Peyer's patch (tissue), 4 donors: Measurements from ENCODE around the gene OR5H2. TPM values are rescaled to one million over a fixed set of nuclear protein-coding genes. Genes with fewer than 3 reads are reported as not detected.

ENCODE experiments used
- DNase-seq, 3 donors: peaks; one replicate each; pipeline ENCODE4 v3.0.0-alpha.2; 2017 to 2019
- H3K27ac ChIP-seq, 4 donors: fragments of 200-600 bp; sonication (generic); one replicate each; pipeline ENCODE4 v1.5.1; 2016 to 2019
- H3K27me3 ChIP-seq, 2 donors: fragments of 200-600 bp; sonication (generic); one replicate each; pipeline ENCODE4 v1.5.1; 2019
- H3K36me3 ChIP-seq, 3 donors: fragments of 200-600 bp; sonication (generic); one replicate each; pipeline ENCODE4 v1.5.1; 2016 to 2019
- H3K4me1 ChIP-seq, 4 donors: fragments of 200-600 bp; sonication (generic); one replicate each; pipeline ENCODE4 v1.5.1; 2016 to 2019
- H3K4me3 ChIP-seq, 4 donors: fragments of 200-600 bp; sonication (generic); 1 replicate in 3 of 4; 2 replicates in 1 of 4; pipeline ENCODE4 v1.5.1; 2016 to 2019; ENCODE audit warnings: mild to moderate bottlenecking in 1 of 4
- H3K9me3 ChIP-seq, 4 donors: fragments of 200-600 bp; sonication (generic); one replicate each; pipeline ENCODE4 v1.5.1; 2016 to 2019; ENCODE audit warnings: mild to moderate bottlenecking in 1 of 4
- CTCF ChIP-seq, 6 experiments: fragments of 450-650 bp in 4 of 6; fragments of 200-600 bp in 2 of 6; sonication (generic) in 1 of 6; IDR thresholded peaks; one replicate each; pipeline ENCODE4 v1.5.1; 2017 to 2019; ENCODE audit warnings: antibody characterized with exemption in 6 of 6, mild to moderate bottlenecking in 3 of 6, moderate library complexity in 1 of 6
- POLR2A ChIP-seq, 2 donors: fragments of 450-650 bp; IDR thresholded peaks; one replicate each; pipeline ENCODE4 v1.5.1; 2017; ENCODE audit warnings: antibody characterized with exemption in 2 of 2, mild to moderate bottlenecking in 2 of 2, moderate library complexity in 2 of 2
- total RNA-seq, 4 donors: library from RNA; depleted of rRNA; stranded (reverse); fragments of >200 nt; gene quantifications; one replicate each; pipeline ENCODE4 v1.1.0, GENCODE V29; 2016

Gene OR5H2
- total RNA-seq, 4 donors from 2014 or later, result not detected

GRCh38 chr3:98291332-98291957, 9.1 kb downstream of the OR5H2 start:
- Histone ChIP-seq H3K27ac (no peak overlapping the region), H3K9me3 (no peaks in the 10 kb centered on the region), H3K4me1 (no peaks in the 10 kb centered on the region), H3K4me3 (no peak overlapping the region), H3K27me3 (no peaks in the 10 kb centered on the region), H3K36me3 (no peaks in the 10 kb centered on the region)
- no peak for TF ChIP-seq CTCF (IDR thresholded peaks at IDR 0.05)
- no peak for TF ChIP-seq POLR2A (IDR thresholded peaks at IDR 0.05)
- no peak for DNase-seq

- Histone ChIP-seq H3K9me3 (no peaks in the 10 kb centered on the region), H3K36me3 (no peaks in the 10 kb centered on the region), H3K4me1 (no peaks in the 10 kb centered on the region), H3K27ac (no peak overlapping the region), H3K4me3 (no peak overlapping the region), H3K27me3 (no peaks in the 10 kb centered on the region)
- DNase-seq, result no peak
- no peak for TF ChIP-seq POLR2A (IDR thresholded peaks at IDR 0.05)
- no peak for TF ChIP-seq CTCF (IDR thresholded peaks at IDR 0.05)
Measured at GRCh38 chr3:98322101-98322500, 39.8 kb downstream of the OR5H2 start.

GRCh38 chr3:98322686-98323085, 40.4 kb downstream of the OR5H2 start:
- TF ChIP-seq CTCF (IDR thresholded peaks at IDR 0.05) (no peak), POLR2A (IDR thresholded peaks at IDR 0.05) (no peak)
- Histone ChIP-seq H3K27ac (no peak overlapping the region), H3K9me3 (no peaks in the 10 kb centered on the region), H3K27me3 (no peaks in the 10 kb centered on the region), H3K4me3 (no peak overlapping the region), H3K4me1 (no peaks in the 10 kb centered on the region), H3K36me3 (no peaks in the 10 kb centered on the region)
- DNase-seq, result no peak

- Histone ChIP-seq H3K27me3 (no peaks in the 10 kb centered on the region), H3K9me3 (no peaks in the 10 kb centered on the region), H3K27ac (no peak overlapping the region), H3K36me3 (no peaks in the 10 kb centered on the region), H3K4me1 (no peaks in the 10 kb centered on the region), H3K4me3 (no peak overlapping the region)
- TF ChIP-seq POLR2A (IDR thresholded peaks at IDR 0.05) (no peak), CTCF (IDR thresholded peaks at IDR 0.05) (no peak)
- no peak for DNase-seq
Measured at GRCh38 chr3:98323425-98323824, 41.1 kb downstream of the OR5H2 start.

- no peak for DNase-seq
- Histone ChIP-seq H3K4me1 (no peaks in the 10 kb centered on the region), H3K9me3 (no peaks in the 10 kb centered on the region), H3K4me3 (no peak overlapping the region), H3K36me3 (no peaks in the 10 kb centered on the region), H3K27ac (no peak overlapping the region), H3K27me3 (no peaks in the 10 kb centered on the region)
- TF ChIP-seq POLR2A (IDR thresholded peaks at IDR 0.05) (no peak), CTCF (IDR thresholded peaks at IDR 0.05) (no peak)
Measured at GRCh38 chr3:98325055-98325454, 42.8 kb downstream of the OR5H2 start.
